GM12878 (cell line): ENCODE data around the gene YWHAQ.

ENCODE experiments used
- CEBPB ChIP-seq, 2 experiments: fragments of 150-350 bp in 1 of 2; IDR thresholded peaks; 2 replicates each; pipeline ENCODE4 v1.6.1; 2012 to 2014; ENCODE audit warnings: low read depth in 2 of 2, low read length in 2 of 2, borderline replicate concordance in 1 of 2, inconsistent platforms in 1 of 2
- CREM ChIP-seq: IDR thresholded peaks from 2 replicates; pipeline ENCODE4 v1.6.1; 2014; ENCODE audit warnings: antibody characterized with exemption, low read depth
- EP300 ChIP-seq, 2 experiments: fragments of 150-350 bp in 1 of 2; IDR thresholded peaks; 2 replicates each; pipeline ENCODE4 v1.6.1; 2011 to 2012; ENCODE audit warnings: low read depth in 2 of 2, low read length in 2 of 2, borderline replicate concordance in 1 of 2, improper control_type of control experiment in 1 of 2, inconsistent platforms in 1 of 2; ENCODE audit not compliant: control insufficient read depth in 1 of 2
- MEF2A ChIP-seq: IDR thresholded peaks from 2 replicates; pipeline ENCODE4 v1.6.1; 2011; ENCODE audit warnings: low read depth, mild to moderate bottlenecking, low read length, moderate library complexity; ENCODE audit not compliant: insufficient read depth
- MXI1 ChIP-seq: fragments of 150-350 bp; IDR thresholded peaks from 2 replicates; pipeline ENCODE4 v1.6.1; 2011; ENCODE audit warnings: low read depth, mild to moderate bottlenecking, inconsistent platforms, low read length, improper control_type of control experiment
- NR2C2 ChIP-seq: IDR thresholded peaks from 2 replicates; pipeline ENCODE4 v1.6.1; 2011; ENCODE audit warnings: borderline replicate concordance, low read depth; ENCODE audit not compliant: control insufficient read depth, insufficient read length
- POLR2A ChIP-seq: IDR thresholded peaks from 2 replicates; pipeline ENCODE4 v1.6.1; 2011; ENCODE audit warnings: low read depth, mild to moderate bottlenecking, low read length
- TF ChIP-seq, protein P1 (sequence below): IDR thresholded peaks from 2 replicates; pipeline ENCODE4 v1.6.1; 2012; ENCODE audit warnings: mild to moderate bottlenecking, low read depth, low read length
- TF ChIP-seq, protein P2 (sequence below): IDR thresholded peaks from 2 replicates; pipeline ENCODE4 v1.6.1; 2012; ENCODE audit warnings: low read depth, low read length, improper control_type of control experiment
- TF ChIP-seq, protein P3 (sequence below), 3 experiments: IDR thresholded peaks in 2 of 3; conservative IDR thresholded peaks in 1 of 3; 2 replicates each; pipeline ENCODE4 v1.5.1; 2011; ENCODE audit warnings: low read depth in 3 of 3, low read length in 3 of 3, mild to moderate bottlenecking in 3 of 3, control low read depth in 2 of 3, moderate library complexity in 2 of 3, inconsistent platforms in 1 of 3, mixed read lengths in 1 of 3; ENCODE audit not compliant: control insufficient read depth in 2 of 3, insufficient read depth in 1 of 3; ENCODE audit errors: extremely low read depth in 1 of 3

DNA sequence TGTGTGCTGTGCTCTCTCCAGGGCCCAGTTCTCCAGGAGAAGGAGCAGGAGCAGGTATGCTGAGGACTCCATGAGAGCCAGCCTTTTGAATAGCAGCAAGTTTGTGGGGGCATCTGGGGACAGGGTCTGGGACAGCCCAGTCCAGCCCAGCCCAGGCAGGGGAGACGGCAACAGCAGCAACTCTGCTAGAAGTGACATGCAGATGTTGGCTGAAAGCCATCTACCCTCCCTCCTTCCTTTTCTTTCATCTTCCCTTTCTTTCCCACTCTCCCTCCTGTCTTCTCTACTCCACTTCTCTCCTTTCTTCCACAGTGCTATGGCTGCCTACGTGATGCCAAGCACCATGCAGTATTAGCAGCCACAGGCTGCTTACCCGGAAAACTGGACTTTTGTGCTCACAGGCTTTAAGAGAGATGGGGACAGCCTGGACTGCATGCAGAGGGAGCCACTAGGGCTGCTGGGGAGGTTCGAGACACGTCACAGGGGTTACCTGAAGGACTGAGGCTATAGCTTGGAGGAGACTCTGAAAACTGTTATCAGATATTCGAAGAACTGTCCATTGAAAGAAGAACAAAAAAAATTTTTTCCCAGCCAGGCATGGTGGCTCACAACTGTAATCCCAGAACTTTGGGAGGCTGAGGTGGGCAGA, 23.8 kb upstream of the YWHAQ start:
- TF ChIP-seq, protein P1, sequence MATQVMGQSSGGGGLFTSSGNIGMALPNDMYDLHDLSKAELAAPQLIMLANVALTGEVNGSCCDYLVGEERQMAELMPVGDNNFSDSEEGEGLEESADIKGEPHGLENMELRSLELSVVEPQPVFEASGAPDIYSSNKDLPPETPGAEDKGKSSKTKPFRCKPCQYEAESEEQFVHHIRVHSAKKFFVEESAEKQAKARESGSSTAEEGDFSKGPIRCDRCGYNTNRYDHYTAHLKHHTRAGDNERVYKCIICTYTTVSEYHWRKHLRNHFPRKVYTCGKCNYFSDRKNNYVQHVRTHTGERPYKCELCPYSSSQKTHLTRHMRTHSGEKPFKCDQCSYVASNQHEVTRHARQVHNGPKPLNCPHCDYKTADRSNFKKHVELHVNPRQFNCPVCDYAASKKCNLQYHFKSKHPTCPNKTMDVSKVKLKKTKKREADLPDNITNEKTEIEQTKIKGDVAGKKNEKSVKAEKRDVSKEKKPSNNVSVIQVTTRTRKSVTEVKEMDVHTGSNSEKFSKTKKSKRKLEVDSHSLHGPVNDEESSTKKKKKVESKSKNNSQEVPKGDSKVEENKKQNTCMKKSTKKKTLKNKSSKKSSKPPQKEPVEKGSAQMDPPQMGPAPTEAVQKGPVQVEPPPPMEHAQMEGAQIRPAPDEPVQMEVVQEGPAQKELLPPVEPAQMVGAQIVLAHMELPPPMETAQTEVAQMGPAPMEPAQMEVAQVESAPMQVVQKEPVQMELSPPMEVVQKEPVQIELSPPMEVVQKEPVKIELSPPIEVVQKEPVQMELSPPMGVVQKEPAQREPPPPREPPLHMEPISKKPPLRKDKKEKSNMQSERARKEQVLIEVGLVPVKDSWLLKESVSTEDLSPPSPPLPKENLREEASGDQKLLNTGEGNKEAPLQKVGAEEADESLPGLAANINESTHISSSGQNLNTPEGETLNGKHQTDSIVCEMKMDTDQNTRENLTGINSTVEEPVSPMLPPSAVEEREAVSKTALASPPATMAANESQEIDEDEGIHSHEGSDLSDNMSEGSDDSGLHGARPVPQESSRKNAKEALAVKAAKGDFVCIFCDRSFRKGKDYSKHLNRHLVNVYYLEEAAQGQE = no peak
- TF ChIP-seq MXI1 (no peak), EP300 (IDR thresholded peaks at IDR 0.05; ENCODE audit: borderline replicate concordance in 1 of 2, control insufficient read depth in 1 of 2, low read depth in 2 of 2, low read length in 2 of 2) (no peak), CEBPB (IDR thresholded peaks at IDR 0.05; ENCODE audit: borderline replicate concordance in 1 of 2, low read depth in 2 of 2, low read length in 2 of 2) (no peak), NR2C2 (no peak), CREM (no peak), POLR2A (no peak), MEF2A (no peak)
- TF ChIP-seq, protein P2, sequence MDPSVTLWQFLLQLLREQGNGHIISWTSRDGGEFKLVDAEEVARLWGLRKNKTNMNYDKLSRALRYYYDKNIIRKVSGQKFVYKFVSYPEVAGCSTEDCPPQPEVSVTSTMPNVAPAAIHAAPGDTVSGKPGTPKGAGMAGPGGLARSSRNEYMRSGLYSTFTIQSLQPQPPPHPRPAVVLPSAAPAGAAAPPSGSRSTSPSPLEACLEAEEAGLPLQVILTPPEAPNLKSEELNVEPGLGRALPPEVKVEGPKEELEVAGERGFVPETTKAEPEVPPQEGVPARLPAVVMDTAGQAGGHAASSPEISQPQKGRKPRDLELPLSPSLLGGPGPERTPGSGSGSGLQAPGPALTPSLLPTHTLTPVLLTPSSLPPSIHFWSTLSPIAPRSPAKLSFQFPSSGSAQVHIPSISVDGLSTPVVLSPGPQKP = no peak
- TF ChIP-seq, protein P3, sequence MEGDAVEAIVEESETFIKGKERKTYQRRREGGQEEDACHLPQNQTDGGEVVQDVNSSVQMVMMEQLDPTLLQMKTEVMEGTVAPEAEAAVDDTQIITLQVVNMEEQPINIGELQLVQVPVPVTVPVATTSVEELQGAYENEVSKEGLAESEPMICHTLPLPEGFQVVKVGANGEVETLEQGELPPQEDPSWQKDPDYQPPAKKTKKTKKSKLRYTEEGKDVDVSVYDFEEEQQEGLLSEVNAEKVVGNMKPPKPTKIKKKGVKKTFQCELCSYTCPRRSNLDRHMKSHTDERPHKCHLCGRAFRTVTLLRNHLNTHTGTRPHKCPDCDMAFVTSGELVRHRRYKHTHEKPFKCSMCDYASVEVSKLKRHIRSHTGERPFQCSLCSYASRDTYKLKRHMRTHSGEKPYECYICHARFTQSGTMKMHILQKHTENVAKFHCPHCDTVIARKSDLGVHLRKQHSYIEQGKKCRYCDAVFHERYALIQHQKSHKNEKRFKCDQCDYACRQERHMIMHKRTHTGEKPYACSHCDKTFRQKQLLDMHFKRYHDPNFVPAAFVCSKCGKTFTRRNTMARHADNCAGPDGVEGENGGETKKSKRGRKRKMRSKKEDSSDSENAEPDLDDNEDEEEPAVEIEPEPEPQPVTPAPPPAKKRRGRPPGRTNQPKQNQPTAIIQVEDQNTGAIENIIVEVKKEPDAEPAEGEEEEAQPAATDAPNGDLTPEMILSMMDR (IDR thresholded peaks at IDR 0.05 in 2 of 3, conservative IDR thresholded peaks at IDR 0.05 in 1 of 3; ENCODE audit: control insufficient read depth in 2 of 3, extremely low read depth in 1 of 3, insufficient read depth in 1 of 3, low read depth in 3 of 3, low read length in 3 of 3) = no peak
